Left ventricle myocardium inferior (tissue), 1 donor: ENCODE measurements around the gene CORO7. TPM values are rescaled to one million over a fixed set of nuclear protein-coding genes. Genes with fewer than 3 reads are reported as not detected.

Source experiments
- DNase-seq: peaks from one replicate; pipeline ENCODE4 v3.0.0-alpha.2; 2020
- H3K27ac ChIP-seq: fragments of 200-600 bp; replicated peaks from 2 replicates; pipeline ENCODE4 v1.8.0; 2021
- H3K27me3 ChIP-seq: fragments of 200-600 bp; 2 replicates; pipeline ENCODE4 v1.8.0; 2021; ENCODE audit warnings: low read depth
- H3K36me3 ChIP-seq: fragments of 200-600 bp; 2 replicates; pipeline ENCODE4 v1.8.0; 2021
- H3K4me1 ChIP-seq: fragments of 200-600 bp; 2 replicates; pipeline ENCODE4 v1.8.0; 2021
- H3K4me3 ChIP-seq: fragments of 200-600 bp; 2 replicates; pipeline ENCODE4 v1.8.0; 2021; ENCODE audit warnings: mild to moderate bottlenecking, moderate library complexity
- H3K9me3 ChIP-seq: fragments of 200-600 bp; replicated peaks from 2 replicates; pipeline ENCODE4 v1.8.0; 2021
- CTCF ChIP-seq: fragments of 200-600 bp; IDR thresholded peaks from 2 replicates; pipeline ENCODE4 v1.8.0; 2021; ENCODE audit warnings: antibody characterized with exemption, mild to moderate bottlenecking, borderline replicate concordance
- intact Hi-C: fragments of 100-400 bp; cut with micrococcal nuclease; formaldehyde crosslinking; loops from one replicate; pipeline ENCODE4 v1.11.0; 2022
- total RNA-seq: library from RNA; stranded (reverse); fragmentation: NEBNext Ultra II Directional; extraction: Animal tissue kit (Norgen Biotek cat#: 25700); gene quantifications from one replicate; pipeline ENCODE4 v1.2.1, GENCODE V29; 2021
- donor health status: DM: no; HTN: yes; CAD: no; lungs with severe emphysema.

CORO7 gene
- total RNA-seq, 1 donor from 2014 or later, result 12.5 TPM

- TF ChIP-seq CTCF, result no peak
- H3K27me3 ChIP-seq, result no peaks in the 10 kb centered on the region
- intact Hi-C loops, result no loop called here
- H3K9me3 ChIP-seq, result no peaks in the 10 kb centered on the region
- H3K4me1 ChIP-seq, result no peaks in the 10 kb centered on the region
- H3K27ac ChIP-seq, result no peak overlapping the region
- H3K4me3 ChIP-seq, result no peak overlapping the region
- peaks cover 100% of the 10 kb centered on the region for H3K36me3 ChIP-seq
- no peak for DNase-seq
These were observed 27.6 kb upstream of the CORO7 start for GRCh38 chr16:4443986-4444385.

GRCh38 chr16:4443271-4443670 is 26.9 kb upstream of the CORO7 start:
- no peak overlapping the region for H3K27ac ChIP-seq
- H3K4me3 ChIP-seq, result no peak overlapping the region
- TF ChIP-seq CTCF, result no peak
- H3K27me3 ChIP-seq, result no peaks in the 10 kb centered on the region
- intact Hi-C loops, result no loop called here
- peaks cover 100% of the 10 kb centered on the region for H3K36me3 ChIP-seq
- DNase-seq, result no peak
- no peaks in the 10 kb centered on the region for H3K9me3 ChIP-seq
- H3K4me1 ChIP-seq, result no peaks in the 10 kb centered on the region

GRCh38 chr16:4442371-4442770 is 26.0 kb upstream of the CORO7 start:
- no peaks in the 10 kb centered on the region for H3K27me3 ChIP-seq
- intact Hi-C loops, result no loop called here
- TF ChIP-seq CTCF, result no peak
- H3K27ac ChIP-seq, result no peak overlapping the region
- no peak overlapping the region for H3K4me3 ChIP-seq
- H3K36me3 ChIP-seq, result peaks cover 100% of the 10 kb centered on the region
- DNase-seq, result no peak
- no peaks in the 10 kb centered on the region for H3K4me1 ChIP-seq
- H3K9me3 ChIP-seq, result no peaks in the 10 kb centered on the region

GRCh38 chr16:4437366-4437765 is 21.0 kb upstream of the CORO7 start:
- intact Hi-C loops, result no loop called here
- H3K4me3 ChIP-seq, result no peak overlapping the region
- no peak for TF ChIP-seq CTCF
- peaks cover 82% of the 10 kb centered on the region for H3K36me3 ChIP-seq
- no peaks in the 10 kb centered on the region for H3K9me3 ChIP-seq
- H3K4me1 ChIP-seq, result no peaks in the 10 kb centered on the region
- no peaks in the 10 kb centered on the region for H3K27me3 ChIP-seq
- DNase-seq, result no peak
- H3K27ac ChIP-seq, result no peak overlapping the region

GRCh38 chr16:4435337-4436067 is 19.1 kb upstream of the CORO7 start:
- Histone ChIP-seq H3K27ac (no peak overlapping the region), H3K9me3 (no peaks in the 10 kb centered on the region), H3K4me1 (no peaks in the 10 kb centered on the region), H3K4me3 (no peak overlapping the region), H3K36me3 (peaks cover 74% of the 10 kb centered on the region), H3K27me3 (no peaks in the 10 kb centered on the region)
- TF ChIP-seq CTCF, result no peak
- DNase-seq, result no peak
- intact Hi-C loops, result no loop called here
